H9 (cell line): ENCODE data around the gene MROH7. TPM values are rescaled to one million over a fixed set of nuclear protein-coding genes. Genes with fewer than 3 reads are reported as not detected.

Experiments used
- DNase-seq: peaks from one replicate; pipeline ENCODE4 v3.0.0-alpha.2; 2017
- H2AFZ ChIP-seq: one replicate; pipeline ENCODE4 v1.6.1; 2013; ENCODE audit warnings: mild to moderate bottlenecking, low read length, control low read depth, moderate library complexity
- H2AK5ac ChIP-seq: 2 replicates; pipeline ENCODE4 v1.6.1; 2013; ENCODE audit warnings: low read length, control low read depth, mixed read lengths; ENCODE audit not compliant: insufficient read length
- H2BK120ac ChIP-seq: one replicate; pipeline ENCODE4 v1.6.1; 2013; ENCODE audit warnings: low read depth, mild to moderate bottlenecking, low read length, control low read depth, inconsistent platforms; ENCODE audit not compliant: poor library complexity, severe bottlenecking
- H2BK12ac ChIP-seq: 2 replicates; pipeline ENCODE4 v1.6.1; 2013; ENCODE audit warnings: low read length, control low read depth, mixed read lengths, low read depth; ENCODE audit not compliant: insufficient read length
- H2BK15ac ChIP-seq: 2 replicates; pipeline ENCODE4 v1.6.1; 2013; ENCODE audit warnings: low read depth, low read length, control low read depth
- H2BK20ac ChIP-seq: one replicate; pipeline ENCODE4 v1.6.1; 2013; ENCODE audit warnings: low read depth, mild to moderate bottlenecking, low read length, control low read depth, inconsistent platforms; ENCODE audit not compliant: poor library complexity, severe bottlenecking
- H2BK5ac ChIP-seq: 2 replicates; pipeline ENCODE4 v1.6.1; 2013; ENCODE audit warnings: low read length, control low read depth, mixed read lengths; ENCODE audit not compliant: insufficient read length
- H3K14ac ChIP-seq: 2 replicates; pipeline ENCODE4 v1.6.1; 2013; ENCODE audit warnings: low read length, control low read depth; ENCODE audit not compliant: insufficient read depth
- H3K18ac ChIP-seq: 2 replicates; pipeline ENCODE4 v1.6.1; 2013; ENCODE audit warnings: low read depth, mild to moderate bottlenecking, mixed read lengths, low read length, control low read depth; ENCODE audit not compliant: insufficient read length
- H3K23ac ChIP-seq: 2 replicates; pipeline ENCODE4 v1.6.1; 2013; ENCODE audit warnings: low read length, control low read depth, mixed read lengths, low read depth; ENCODE audit not compliant: insufficient read length
- H3K23me2 ChIP-seq: 2 replicates; pipeline ENCODE4 v1.6.1; 2013; ENCODE audit warnings: low read depth, mild to moderate bottlenecking, mixed read lengths, low read length, control low read depth; ENCODE audit not compliant: insufficient read length, poor library complexity, severe bottlenecking
- H3K27ac ChIP-seq: 2 replicates; pipeline ENCODE4 v1.5.1; 2013; ENCODE audit warnings: low read length, control low read depth, mixed read lengths, low read depth; ENCODE audit not compliant: insufficient read length
- H3K27me3 ChIP-seq: 2 replicates; pipeline ENCODE4 v1.6.1; 2013; ENCODE audit warnings: low read length, control low read depth, inconsistent platforms; ENCODE audit not compliant: insufficient read depth
- H3K4ac ChIP-seq: 2 replicates; pipeline ENCODE4 v1.6.1; 2013; ENCODE audit warnings: low read depth, mild to moderate bottlenecking, control low read depth, inconsistent platforms, low read length, moderate library complexity
- H3K4me1 ChIP-seq: 2 replicates; pipeline ENCODE4 v1.6.1; 2013; ENCODE audit warnings: low read length, control low read depth, inconsistent platforms; ENCODE audit not compliant: insufficient read depth
- H3K4me2 ChIP-seq: 2 replicates; pipeline ENCODE4 v1.6.1; 2013; ENCODE audit warnings: low read length, control low read depth, mixed read lengths; ENCODE audit not compliant: insufficient read length, insufficient read depth
- H3K56ac ChIP-seq: 2 replicates; pipeline ENCODE4 v1.6.1; 2013; ENCODE audit warnings: low read depth, mild to moderate bottlenecking, mixed read lengths, low read length, control low read depth; ENCODE audit not compliant: insufficient read length
- H3K79me1 ChIP-seq: 2 replicates; pipeline ENCODE4 v1.6.1; 2013; ENCODE audit warnings: low read depth, mild to moderate bottlenecking, moderate library complexity, low read length, control low read depth, inconsistent platforms; ENCODE audit not compliant: insufficient read depth, poor library complexity, severe bottlenecking
- H3K79me2 ChIP-seq: 2 replicates; pipeline ENCODE4 v1.6.1; 2013; ENCODE audit warnings: low read length, control low read depth, inconsistent platforms; ENCODE audit not compliant: insufficient read depth
- H3K9ac ChIP-seq: 2 replicates; pipeline ENCODE4 v1.6.1; 2013; ENCODE audit warnings: low read length, control low read depth, mixed read lengths; ENCODE audit not compliant: insufficient read length; ENCODE audit errors: extremely low read depth
- H3K9me3 ChIP-seq: one replicate; pipeline ENCODE4 v1.6.1; 2013; ENCODE audit warnings: low read depth, low read length, inconsistent platforms; ENCODE audit not compliant: control insufficient read depth
- H3T11ph ChIP-seq: one replicate; pipeline ENCODE4 v1.6.1; 2013; ENCODE audit warnings: mild to moderate bottlenecking, low read length, control low read depth, inconsistent platforms
- H4K20me1 ChIP-seq: one replicate; pipeline ENCODE4 v1.6.1; 2013; ENCODE audit not compliant: control insufficient read depth, insufficient read length, insufficient read depth
- H4K5ac ChIP-seq: 2 replicates; pipeline ENCODE4 v1.6.1; 2013; ENCODE audit warnings: low read depth, mild to moderate bottlenecking, mixed read lengths, low read length, control low read depth; ENCODE audit not compliant: insufficient read length
- H4K8ac ChIP-seq: replicated peaks from 2 replicates; pipeline ENCODE4 v1.6.1; 2013; ENCODE audit warnings: low read length, control low read depth, mixed read lengths, low read depth; ENCODE audit not compliant: insufficient read length
- H4K91ac ChIP-seq: 2 replicates; pipeline ENCODE4 v1.6.1; 2013; ENCODE audit warnings: low read depth, mild to moderate bottlenecking, moderate library complexity, mixed read lengths, low read length, control low read depth; ENCODE audit not compliant: insufficient read length
- H3K27ac Mint-ChIP-seq, 3 experiments: 2 replicates in 2 of 3; 3 replicates in 1 of 3; pipeline ENCODE4 v1.8.0; 2020 to 2021; ENCODE audit warnings: mixed read lengths in 3 of 3, mild to moderate bottlenecking in 1 of 3, moderate library complexity in 1 of 3
- H3K27me3 Mint-ChIP-seq: 2 replicates; pipeline ENCODE4 v1.8.0; 2021; ENCODE audit warnings: low read depth, mild to moderate bottlenecking, moderate library complexity, mixed read lengths
- H3K36me3 Mint-ChIP-seq, 3 experiments: 2 replicates in 2 of 3; 3 replicates in 1 of 3; pipeline ENCODE4 v1.8.0; 2020 to 2021; ENCODE audit warnings: low read depth in 3 of 3, mixed read lengths in 3 of 3; ENCODE audit not compliant: insufficient read depth in 1 of 3
- H3K4me1 Mint-ChIP-seq, 2 experiments: 2 replicates each; pipeline ENCODE4 v1.8.0; 2020; ENCODE audit warnings: mixed read lengths in 2 of 2
- H3K4me3 Mint-ChIP-seq, 2 experiments: 2 replicates in 1 of 2; 3 replicates in 1 of 2; pipeline ENCODE4 v1.8.0; 2020 to 2021; ENCODE audit warnings: mild to moderate bottlenecking in 2 of 2, mixed read lengths in 2 of 2, moderate library complexity in 1 of 2
- H3K9me3 Mint-ChIP-seq, 2 experiments: 2 replicates in 1 of 2; 3 replicates in 1 of 2; pipeline ENCODE4 v1.8.0; 2020; ENCODE audit warnings: mild to moderate bottlenecking in 2 of 2, mixed read lengths in 2 of 2, moderate library complexity in 1 of 2
- CTCF ChIP-seq: fragments of 200-600 bp; sonication (generic); conservative IDR thresholded peaks from 3 replicates; pipeline ENCODE4 v1.8.0; 2021; ENCODE audit warnings: antibody characterized with exemption, mild to moderate bottlenecking
- WGBS: extraction: QIAGEN DNeasy Blood & Tissue Kit; methylation state at CpG from one replicate; pipeline ENCODE4 v1.1.7; 2013; ENCODE audit warnings: missing lambda C conversion rate, low lambda C conversion rate, mixed read lengths; ENCODE audit not compliant: insufficient read length; ENCODE audit errors: extremely low coverage; 5-methylcytosine and 5-hydroxymethylcytosine counted together
- total RNA-seq: library from RNA; stranded (reverse); gene quantifications from 2 replicates; pipeline ENCODE4 v1.2.1, GENCODE V29; 2021

MROH7 gene
- total RNA-seq, 1 experiment from 2014 or later, result 0.09 TPM

DNA sequence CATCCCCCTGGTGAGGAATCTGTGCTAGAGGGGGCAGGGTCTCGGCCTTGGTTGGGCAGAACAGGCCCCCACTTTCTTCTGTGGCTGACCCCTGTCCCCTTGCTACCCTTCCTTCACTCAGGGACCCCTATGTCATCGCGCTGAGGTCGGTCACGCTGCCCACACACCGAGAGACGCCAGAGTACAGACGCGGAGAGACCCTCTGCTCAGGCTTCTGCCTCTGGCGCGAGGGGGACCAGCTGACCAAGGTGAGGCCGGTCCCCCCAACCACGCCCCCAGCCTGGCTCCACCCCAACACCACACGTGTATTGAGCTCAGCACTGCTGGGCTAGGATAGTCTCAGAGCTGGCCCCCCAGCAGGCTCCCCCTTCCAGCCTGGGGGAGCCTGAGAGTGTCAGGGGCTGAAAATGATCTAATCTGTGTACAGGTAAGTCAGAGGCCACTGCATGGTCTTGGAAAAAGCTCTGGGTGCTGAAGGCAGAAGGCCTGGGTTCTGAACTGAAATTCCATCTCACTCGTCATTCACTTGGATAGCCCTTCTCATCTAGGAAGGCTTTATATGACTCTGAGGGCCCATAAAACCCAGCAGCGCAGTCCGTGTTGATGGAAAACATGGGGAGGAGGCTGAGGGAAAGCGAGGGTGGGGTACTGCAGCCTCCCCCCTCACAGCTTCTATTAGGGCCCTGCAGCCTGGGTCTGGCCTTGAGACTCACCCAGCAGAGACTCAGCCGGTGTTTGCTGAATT lies 33.6 kb upstream of the MROH7 start:
- DNase-seq, result no peak
- H3K14ac ChIP-seq, result no peak overlapping the region
- no peaks in the 10 kb centered on the region; the same call in 1 of the 2 replicates for H3K27me3 Mint-ChIP-seq
- H3K79me1 ChIP-seq, result no peaks in the 10 kb centered on the region
- H2AK5ac ChIP-seq, result no peak overlapping the region
- H4K5ac ChIP-seq, result no peak overlapping the region
- no peaks in the 10 kb centered on the region for H3K9me3 Mint-ChIP-seq
- no peak overlapping the region for H2BK12ac ChIP-seq
- H3K27ac ChIP-seq, result no peak overlapping the region
- no peaks in the 10 kb centered on the region; a peak in 1 of 7 replicates for H3K36me3 Mint-ChIP-seq
- no peaks in the 10 kb centered on the region for H3K23me2 ChIP-seq
- H3K9ac ChIP-seq, result no peak overlapping the region
- no peak overlapping the region for H3K4me2 ChIP-seq
- H3K79me2 ChIP-seq, result no peaks in the 10 kb centered on the region
- H3K4ac ChIP-seq, result no peak overlapping the region
- no peaks in the 10 kb centered on the region for H3K9me3 ChIP-seq
- H3K4me1 ChIP-seq, result no peaks in the 10 kb centered on the region; the same call in 1 of the 2 replicates
- no peaks in the 10 kb centered on the region for H3K27me3 ChIP-seq
- H2BK5ac ChIP-seq, result no peak overlapping the region
- H2AFZ ChIP-seq, result no peak overlapping the region
- no peak overlapping the region for H2BK120ac ChIP-seq
- H3T11ph ChIP-seq, result no peak overlapping the region
- no peak overlapping the region for H3K23ac ChIP-seq
- H3K18ac ChIP-seq, result no peak overlapping the region
- no CpG with 5 or more reads among the region's 19 CpGs for WGBS
- H3K56ac ChIP-seq, result no peak overlapping the region
- H2BK20ac ChIP-seq, result no peak overlapping the region
- TF ChIP-seq CTCF, result no peak
- H4K20me1 ChIP-seq, result no peaks in the 10 kb centered on the region
- peaks cover 17 to 31% of the 10 kb centered on the region in 2 experiments for H3K4me1 Mint-ChIP-seq
- no peak overlapping the region for H3K4me3 Mint-ChIP-seq
- no peak overlapping the region for H4K8ac ChIP-seq
- H4K91ac ChIP-seq, result no peak overlapping the region
- peak overlapping the region in 2 of 3 experiments; percentile 15 to 85; a peak in 2 of 7 replicates for H3K27ac Mint-ChIP-seq
- no peak overlapping the region for H2BK15ac ChIP-seq
